Measurements from ENCODE around the gene SNTB2. TPM values are rescaled to one million over a fixed set of nuclear protein-coding genes. Genes with fewer than 3 reads are reported as not detected.
A peak's percentile ranks its signal among the peaks of the same experiment; 100 is the strongest.

The SNTB2 gene
- total RNA-seq, 1 experiment from 2014 or later, result 20.2 TPM

DNA sequence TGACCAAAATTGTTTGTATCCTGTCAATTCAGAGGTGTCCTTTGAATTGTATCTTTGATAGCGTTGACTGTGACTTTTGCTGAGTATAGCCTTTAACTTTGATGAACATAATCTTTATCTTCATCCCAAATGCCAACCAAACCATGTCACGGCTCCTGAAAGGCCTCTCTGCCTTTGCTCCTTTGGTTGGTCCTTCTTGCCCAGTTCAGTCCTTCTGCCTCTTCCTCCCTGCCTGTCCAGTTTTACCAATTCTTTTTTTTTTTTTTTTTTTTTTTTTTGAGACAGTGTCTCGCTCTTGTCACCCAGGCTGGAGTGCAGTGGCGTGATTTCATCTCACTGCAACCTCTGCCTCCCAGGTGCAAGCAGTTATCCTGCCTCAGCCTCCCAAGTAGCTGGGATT lies 111.3 kb downstream of the SNTB2 start:
- Histone ChIP-seq H2BK15ac (ENCODE audit: low read depth, low read length) (no peak overlapping the region), H2BK12ac (ENCODE audit: insufficient read length, low read depth, low read length) (no peak overlapping the region), H3K23ac (ENCODE audit: insufficient read length, low read depth, low read length) (no peak overlapping the region), H4K20me1 (ENCODE audit: control insufficient read depth, insufficient read depth, insufficient read length) (no peaks in the 10 kb centered on the region), H3K27ac (ENCODE audit: insufficient read length, low read depth, low read length) (no peak overlapping the region), H3K79me2 (ENCODE audit: insufficient read depth, low read length) (no peaks in the 10 kb centered on the region), H2BK5ac (ENCODE audit: insufficient read length, low read length) (no peak overlapping the region), H3T11ph (ENCODE audit: low read length) (no peak overlapping the region), H3K4ac (ENCODE audit: low read depth, low read length) (no peak overlapping the region), H3K56ac (ENCODE audit: insufficient read length, low read depth, low read length) (no peak overlapping the region), H2BK20ac (ENCODE audit: low read depth, low read length, poor library complexity, severe bottlenecking) (no peak overlapping the region), H4K8ac (replicated peaks; ENCODE audit: insufficient read length, low read depth, low read length) (no peak overlapping the region), H3K9me3 (ENCODE audit: control insufficient read depth, low read depth, low read length) (no peaks in the 10 kb centered on the region), H2AFZ (ENCODE audit: low read length) (no peak overlapping the region), H3K4me2 (ENCODE audit: insufficient read depth, insufficient read length, low read length) (no peak overlapping the region), H3K27me3 (ENCODE audit: insufficient read depth, low read length) (no peaks in the 10 kb centered on the region), H2AK5ac (ENCODE audit: insufficient read length, low read length) (no peak overlapping the region), H3K79me1 (ENCODE audit: insufficient read depth, low read depth, low read length, poor library complexity, severe bottlenecking) (no peaks in the 10 kb centered on the region), H3K23me2 (ENCODE audit: insufficient read length, low read depth, low read length, poor library complexity, severe bottlenecking) (no peaks in the 10 kb centered on the region), H4K91ac (ENCODE audit: insufficient read length, low read depth, low read length) (no peak overlapping the region), H2BK120ac (ENCODE audit: low read depth, low read length, poor library complexity, severe bottlenecking) (no peak overlapping the region), H3K14ac (ENCODE audit: insufficient read depth, low read length) (no peak overlapping the region), H3K9ac (ENCODE audit: extremely low read depth, insufficient read length, low read length) (no peak overlapping the region), H4K5ac (ENCODE audit: insufficient read length, low read depth, low read length) (no peak overlapping the region), H3K18ac (ENCODE audit: insufficient read length, low read depth, low read length) (no peak overlapping the region), H3K4me1 (ENCODE audit: insufficient read depth, low read length) (no peaks in the 10 kb centered on the region)
- TF ChIP-seq, protein P1, sequence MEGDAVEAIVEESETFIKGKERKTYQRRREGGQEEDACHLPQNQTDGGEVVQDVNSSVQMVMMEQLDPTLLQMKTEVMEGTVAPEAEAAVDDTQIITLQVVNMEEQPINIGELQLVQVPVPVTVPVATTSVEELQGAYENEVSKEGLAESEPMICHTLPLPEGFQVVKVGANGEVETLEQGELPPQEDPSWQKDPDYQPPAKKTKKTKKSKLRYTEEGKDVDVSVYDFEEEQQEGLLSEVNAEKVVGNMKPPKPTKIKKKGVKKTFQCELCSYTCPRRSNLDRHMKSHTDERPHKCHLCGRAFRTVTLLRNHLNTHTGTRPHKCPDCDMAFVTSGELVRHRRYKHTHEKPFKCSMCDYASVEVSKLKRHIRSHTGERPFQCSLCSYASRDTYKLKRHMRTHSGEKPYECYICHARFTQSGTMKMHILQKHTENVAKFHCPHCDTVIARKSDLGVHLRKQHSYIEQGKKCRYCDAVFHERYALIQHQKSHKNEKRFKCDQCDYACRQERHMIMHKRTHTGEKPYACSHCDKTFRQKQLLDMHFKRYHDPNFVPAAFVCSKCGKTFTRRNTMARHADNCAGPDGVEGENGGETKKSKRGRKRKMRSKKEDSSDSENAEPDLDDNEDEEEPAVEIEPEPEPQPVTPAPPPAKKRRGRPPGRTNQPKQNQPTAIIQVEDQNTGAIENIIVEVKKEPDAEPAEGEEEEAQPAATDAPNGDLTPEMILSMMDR (conservative IDR thresholded peaks at IDR 0.05), result no peak
- no peaks in the 10 kb centered on the region for H3K4me1 Mint-ChIP-seq
- no peaks in the 10 kb centered on the region for H3K27me3 Mint-ChIP-seq (ENCODE audit: low read depth)
- DNase-seq, result no peak
- peaks cover 0 to 23% (median 5%) of the 10 kb centered on the region in 3 experiments; a peak in 6 of 7 replicates for H3K36me3 Mint-ChIP-seq (ENCODE audit: insufficient read depth in 1 of 3, low read depth in 3 of 3)
- H3K27ac Mint-ChIP-seq, result peak overlapping the region in 1 of 3 experiments; percentile 84; a peak in 1 of 7 replicates
- no peaks in the 10 kb centered on the region for H3K9me3 Mint-ChIP-seq
- H3K4me3 Mint-ChIP-seq, result no peak overlapping the region
- WGBS (ENCODE audit: extremely low coverage, insufficient read length, low lambda C conversion rate), result no CpG with 5 or more reads among the region's 4 CpGs
